PC-3 (cell line): Measurements from ENCODE around the gene GRIN2B. TPM values are rescaled to one million over a fixed set of nuclear protein-coding genes. Genes with fewer than 3 reads are reported as not detected.
A peak's percentile ranks its signal among the peaks of the same experiment; 100 is the strongest.

ENCODE experiments used
- ATAC-seq: fragments of 200-7000 bp; cut with Tn5 transposase; 2 replicates; pipeline ENCODE4 v1.9.1; 2020; ENCODE audit warnings: mild to moderate bottlenecking, moderate library complexity
- BruUV-seq: library from RNA; stranded (reverse); fragments of 400-500 nt; replicated peaks from 2 replicates; lab custom pipeline; 2021; lab: Mats Ljungman, UMichigan
- CTCF ChIA-PET: fragments of 300-600 bp; sonication (Branson Sonifier 250); formaldehyde crosslinking; loops from one replicate; lab custom pipeline; 2022; ENCODE audit warnings: antibody characterized with exemption; lab: Charles Lee
- POLR2A ChIA-PET: fragments of 300-600 bp; sonication (Branson Sonifier 250); formaldehyde crosslinking; loops from one replicate; lab custom pipeline; 2022; ENCODE audit warnings: antibody characterized with exemption; ENCODE audit not compliant: unreplicated experiment; lab: Charles Lee
- DNase-seq: peaks from one replicate; pipeline ENCODE4 v3.0.0-alpha.2; 2015
- H2AFZ ChIP-seq: fragments of 300-600 bp; sonication (generic); 2 replicates; pipeline ENCODE4 v1.6.0; 2016; ENCODE audit warnings: antibody characterized with exemption, low read length
- H3F3A ChIP-seq: fragments of 300-600 bp; sonication (generic); one replicate; pipeline ENCODE4 v1.6.0; 2017; ENCODE audit warnings: antibody characterized with exemption, low read length, control low read depth, mild to moderate bottlenecking; ENCODE audit not compliant: unreplicated experiment
- H3K27ac ChIP-seq: fragments of 300-600 bp; sonication (generic); 2 replicates; pipeline ENCODE4 v1.5.1; 2016; ENCODE audit warnings: mild to moderate bottlenecking, low read length
- H3K27me3 ChIP-seq: fragments of 300-600 bp; sonication (generic); 2 replicates; pipeline ENCODE4 v1.6.1; 2016; ENCODE audit warnings: low read length, mixed read lengths
- H3K36me3 ChIP-seq: fragments of 300-600 bp; sonication (generic); 2 replicates; pipeline ENCODE4 v1.6.1; 2016; ENCODE audit warnings: low read depth, mixed run types, low read length, mixed read lengths
- H3K4me1 ChIP-seq: fragments of 300-600 bp; sonication (generic); 2 replicates; pipeline ENCODE4 v1.5.1; 2016; ENCODE audit warnings: low read length; ENCODE audit not compliant: insufficient read depth
- H3K4me2 ChIP-seq: fragments of 300-600 bp; sonication (generic); 2 replicates; pipeline ENCODE4 v1.6.0; 2016; ENCODE audit warnings: low read length
- H3K4me3 ChIP-seq: fragments of 300-600 bp; sonication (generic); 2 replicates; pipeline ENCODE4 v1.5.1; 2016; ENCODE audit warnings: mild to moderate bottlenecking, low read length, mixed read lengths
- H3K79me2 ChIP-seq: fragments of 300-600 bp; sonication (generic); 2 replicates; pipeline ENCODE4 v1.6.1; 2017; ENCODE audit warnings: low read length, mixed read lengths
- H3K9ac ChIP-seq: fragments of 300-600 bp; sonication (generic); 2 replicates; pipeline ENCODE4 v1.6.0; 2016; ENCODE audit warnings: mild to moderate bottlenecking, low read length
- H3K9me2 ChIP-seq: fragments of 300-600 bp; sonication (generic); replicated peaks from 2 replicates; pipeline ENCODE4 v1.6.1; 2016; ENCODE audit warnings: mixed run types, low read length, mixed read lengths
- H3K9me3 ChIP-seq: fragments of 300-600 bp; sonication (generic); 2 replicates; pipeline ENCODE4 v1.6.1; 2016; ENCODE audit warnings: low read length, mixed read lengths
- H4K20me1 ChIP-seq: fragments of 300-600 bp; sonication (generic); 2 replicates; pipeline ENCODE4 v1.6.1; 2016; ENCODE audit warnings: low read length, mixed read lengths
- CTCF ChIP-seq: fragments of 300-600 bp; sonication (generic); conservative IDR thresholded peaks from 2 replicates; pipeline ENCODE4 v1.5.1; 2017; ENCODE audit warnings: antibody characterized with exemption, low read depth, mild to moderate bottlenecking, low read length
- EZH2 ChIP-seq: fragments of 300-600 bp; sonication (generic); IDR thresholded peaks from one replicate; pipeline ENCODE4 v1.6.1; 2017; ENCODE audit warnings: antibody characterized with exemption, mild to moderate bottlenecking, low read length; ENCODE audit not compliant: unreplicated experiment
- EZH2phosphoT487 ChIP-seq: fragments of 300-600 bp; sonication (generic); IDR thresholded peaks from 2 replicates; pipeline ENCODE4 v1.6.1; 2018; ENCODE audit warnings: mild to moderate bottlenecking, antibody characterized with exemption, low read length, borderline replicate concordance
- intact Hi-C: fragments of 100-400 bp; cut with micrococcal nuclease; formaldehyde crosslinking; loops from 2 replicates; pipeline ENCODE4 v1.9.0; 2023
- total RNA-seq: library from RNA; depleted of rRNA; stranded (reverse); fragments of >200 nt; gene quantifications from 2 replicates; pipeline ENCODE4 v1.2.3, GENCODE V29; 2014

Gene GRIN2B
- total RNA-seq, 1 experiment from 2014 or later, result not detected

DNA sequence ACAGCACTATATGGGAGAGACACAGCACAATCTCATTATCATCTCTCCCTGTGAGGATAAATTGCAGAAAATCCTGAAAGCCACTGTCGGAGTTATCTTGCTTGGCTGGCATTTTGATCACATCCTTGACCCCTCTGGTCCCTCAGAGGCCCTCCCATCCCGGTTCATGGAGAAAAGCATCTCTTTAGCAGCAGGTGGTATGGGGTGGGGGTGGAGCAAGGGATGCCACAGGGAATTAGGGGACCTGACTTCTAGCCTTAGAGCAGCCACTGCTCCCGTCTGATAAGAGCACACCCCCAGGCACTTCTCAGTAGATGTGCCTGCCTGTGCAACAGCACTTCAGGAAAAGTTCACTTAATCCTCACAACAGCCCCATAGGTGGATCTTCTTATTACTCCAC, 38.6 kb downstream of the GRIN2B start:
- H2AFZ ChIP-seq, result no peak overlapping the region
- no peaks in the 10 kb centered on the region for H3K9me2 ChIP-seq
- H3K4me1 ChIP-seq, result peaks cover 3% of the 10 kb centered on the region; the same call in 1 of the 2 replicates
- ATAC-seq (no peak), DNase-seq (no peak)
- H3K4me2 ChIP-seq, result no peak overlapping the region
- ChIA-PET POLR2A (no interaction called here), CTCF (interaction anchor here (1.5 kb wide), 1 partner anchor 687 kb away, joined by 3 read pairs; no protein-coding TSS in a partner anchor)
- H3K27me3 ChIP-seq, result no peaks in the 10 kb centered on the region
- H3K36me3 ChIP-seq, result no peaks in the 10 kb centered on the region
- intact Hi-C loops, result loop anchor here (5.0 to 10.0 kb wide), 2 partner anchors 206 to 688 kb away; no protein-coding TSS in a partner anchor
- no TSS peak for BruUV-seq
- no peaks in the 10 kb centered on the region for H4K20me1 ChIP-seq
- H3K9me3 ChIP-seq, result no peaks in the 10 kb centered on the region
- no peaks in the 10 kb centered on the region for H3F3A ChIP-seq
- H3K27ac ChIP-seq, result no peak overlapping the region
- no peaks in the 10 kb centered on the region for H3K79me2 ChIP-seq
- no peak for TF ChIP-seq EZH2phosphoT487
- no peak for TF ChIP-seq CTCF
- no peak for TF ChIP-seq EZH2
- no peak overlapping the region for H3K9ac ChIP-seq
- H3K4me3 ChIP-seq, result no peak overlapping the region

- H3F3A ChIP-seq, result no peaks in the 10 kb centered on the region
- POLR2A ChIA-PET, result no interaction called here
- H3K27me3 ChIP-seq, result no peaks in the 10 kb centered on the region
- H3K4me3 ChIP-seq, result no peak overlapping the region
- H3K9ac ChIP-seq, result no peak overlapping the region
- no peak overlapping the region for H3K4me2 ChIP-seq
- no peaks in the 10 kb centered on the region for H3K36me3 ChIP-seq
- intact Hi-C loops, result loop anchor here (5.0 to 10.0 kb wide), 2 partner anchors 204 to 687 kb away; no protein-coding TSS in a partner anchor
- BruUV-seq, result no TSS peak
- no peaks in the 10 kb centered on the region for H3K9me3 ChIP-seq
- H3K27ac ChIP-seq, result no peak overlapping the region
- ATAC-seq (peak; percentile 74), DNase-seq (peak; percentile 72)
- H3K79me2 ChIP-seq, result no peaks in the 10 kb centered on the region
- no peak overlapping the region for H2AFZ ChIP-seq
- TF ChIP-seq EZH2phosphoT487, result no peak
- no peak for TF ChIP-seq EZH2
- peak; percentile 55 for TF ChIP-seq CTCF
- H3K9me2 ChIP-seq, result no peaks in the 10 kb centered on the region
- H4K20me1 ChIP-seq, result no peaks in the 10 kb centered on the region
- CTCF ChIA-PET, result interaction anchor here (1.5 kb wide), 1 partner anchor 686 kb away, joined by 3 read pairs; no protein-coding TSS in a partner anchor
- H3K4me1 ChIP-seq, result peaks cover 3% of the 10 kb centered on the region; the same call in 1 of the 2 replicates
These were observed 39.8 kb downstream of the GRIN2B start for GRCh38 chr12:13941258-13942249.
